ENCODE data around the gene FLT3LG. TPM values are rescaled to one million over a fixed set of nuclear protein-coding genes. Genes with fewer than 3 reads are reported as not detected.

FLT3LG gene, protein sequence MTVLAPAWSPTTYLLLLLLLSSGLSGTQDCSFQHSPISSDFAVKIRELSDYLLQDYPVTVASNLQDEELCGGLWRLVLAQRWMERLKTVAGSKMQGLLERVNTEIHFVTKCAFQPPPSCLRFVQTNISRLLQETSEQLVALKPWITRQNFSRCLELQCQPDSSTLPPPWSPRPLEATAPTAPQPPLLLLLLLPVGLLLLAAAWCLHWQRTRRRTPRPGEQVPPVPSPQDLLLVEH
- total RNA-seq (2021) (5.1 and 5.3 TPM in 2 replicates), Bru-seq, nascent RNA (percentile 30 among the genes with signal in this experiment), BruChase-seq, experiment 1, labeled RNA remaining after a 2-hour chase (percentile 20 among the genes with signal in this experiment), BruChase-seq, experiment 2, labeled RNA remaining after a 6-hour chase (percentile 46 among the genes with signal in this experiment)
- long read RNA-seq, partial matches to known transcripts = 1 of 4 reads
- long read RNA-seq, other reads (novel, unspliced or antisense) = 1 of 4 reads

DNA sequence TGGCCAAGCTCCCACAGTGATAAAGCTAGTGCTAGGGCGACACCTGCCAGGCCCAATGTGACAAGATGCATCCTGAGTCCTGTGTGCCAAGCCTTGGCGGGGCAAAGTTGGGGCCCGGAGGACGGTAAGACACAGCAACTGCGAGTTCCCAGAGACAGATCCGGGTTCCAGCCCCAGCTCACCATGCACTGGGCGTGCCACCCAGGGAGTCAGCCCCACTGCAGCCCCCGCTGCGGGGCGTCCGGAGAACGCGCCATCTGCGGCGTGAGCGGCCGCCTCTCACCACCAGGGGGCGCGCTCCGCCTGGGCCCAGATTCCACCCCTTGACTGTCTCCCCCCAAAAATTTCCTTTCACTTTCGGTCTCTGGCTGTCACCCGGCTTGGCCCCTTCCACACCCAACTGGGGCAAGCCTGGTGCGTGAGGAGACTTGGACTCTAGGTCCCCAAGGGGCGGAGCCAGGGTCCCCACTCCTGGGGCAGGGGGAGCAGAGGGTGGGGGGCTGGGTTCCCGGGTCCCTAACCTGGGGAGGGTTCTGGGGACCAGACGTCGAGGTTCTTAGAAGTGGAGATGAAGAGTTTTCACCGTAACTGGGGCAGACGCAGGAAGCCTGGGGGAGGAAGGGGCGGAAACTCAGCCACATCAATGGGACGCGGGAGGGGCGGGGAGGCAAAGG, at the start of gene FLT3LG:
Gene FLT3LG (plus strand): TSS at position 348 of the 674 bp plus-strand sequence. CDS start 425 bp downstream, outside the sequence.
- no peak within 1 kb of the TSS for H3K27ac ChIP-seq
- POLR2A ChIA-PET (ENCODE audit: unreplicated experiment) = interaction anchor here (0.6 to 0.7 kb wide), 2 partner anchors 12 to 322 kb away, joined by 3 read pairs; no protein-coding TSS in a partner anchor

DNA sequence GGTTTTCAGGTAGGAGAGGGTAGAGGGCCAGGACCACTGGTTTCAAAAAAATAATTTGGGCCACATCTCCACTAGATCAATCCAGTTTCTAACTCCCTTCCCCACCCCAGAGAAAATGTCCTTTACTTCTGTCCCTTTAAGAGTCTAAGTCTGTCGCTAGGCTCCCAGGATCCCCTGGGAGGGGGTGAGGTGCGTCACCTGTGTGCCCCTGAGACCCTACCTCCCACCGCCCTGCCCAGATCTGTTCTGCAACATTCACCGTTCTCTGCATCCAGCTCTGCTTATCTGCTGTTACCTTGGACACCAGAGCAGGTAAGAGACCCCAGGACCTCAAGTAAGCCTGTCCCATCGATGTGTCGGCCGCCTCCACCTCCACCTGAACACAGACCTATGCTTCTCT, 48.8 kb upstream of the FLT3LG start, which contains the start of gene GFY:
Gene GFY (plus strand): TSS at position 211 of the 400 bp plus-strand sequence. CDS start 1,043 bp downstream, outside the sequence.
- Histone ChIP-seq H3F3A (ENCODE audit: insufficient read depth, low read depth) (no peaks in the 10 kb centered on the region), H3K4me2 (no peak within 1 kb of the TSS), H3K36me3 (ENCODE audit: low read depth) (no peaks in the 10 kb centered on the region), H3K4me1 (replicated peaks; ENCODE audit: insufficient read depth) (no peaks in the 10 kb centered on the region), H3K79me2 (ENCODE audit: low read depth) (no peaks in the 10 kb centered on the region), H3K9me2 (ENCODE audit: insufficient read depth) (no peaks in the 10 kb centered on the region), H4K20me1 (ENCODE audit: insufficient read depth) (no peaks in the 10 kb centered on the region), H3K9me3 (ENCODE audit: insufficient read depth, low read depth) (no peaks in the 10 kb centered on the region), H3K27ac (no peak within 1 kb of the TSS), H3K27me3 (ENCODE audit: insufficient read depth, low read depth) (peaks cover 98% of the 10 kb centered on the region), H2AFZ (no peak within 1 kb of the TSS), H3K4me3 (no peak within 1 kb of the TSS)
- ChIA-PET CTCF (interaction anchor here (0.6 to 0.7 kb wide), 4 partner anchors 18 to 121 kb away, joined by 4 to 5 read pairs (median 4); no protein-coding TSS in a partner anchor), POLR2A (ENCODE audit: unreplicated experiment) (interaction anchor here (0.6 kb wide), 2 partner anchors 9 to 1444 kb away, joined by 3 to 4 read pairs; no protein-coding TSS in a partner anchor)
- intact Hi-C loops (cut with micrococcal nuclease; ENCODE audit: unreplicated experiment) = no loop called here
- no peak for TF ChIP-seq EZH2 (IDR thresholded peaks at IDR 0.05; ENCODE audit: low read depth)
- TF ChIP-seq, protein P1, sequence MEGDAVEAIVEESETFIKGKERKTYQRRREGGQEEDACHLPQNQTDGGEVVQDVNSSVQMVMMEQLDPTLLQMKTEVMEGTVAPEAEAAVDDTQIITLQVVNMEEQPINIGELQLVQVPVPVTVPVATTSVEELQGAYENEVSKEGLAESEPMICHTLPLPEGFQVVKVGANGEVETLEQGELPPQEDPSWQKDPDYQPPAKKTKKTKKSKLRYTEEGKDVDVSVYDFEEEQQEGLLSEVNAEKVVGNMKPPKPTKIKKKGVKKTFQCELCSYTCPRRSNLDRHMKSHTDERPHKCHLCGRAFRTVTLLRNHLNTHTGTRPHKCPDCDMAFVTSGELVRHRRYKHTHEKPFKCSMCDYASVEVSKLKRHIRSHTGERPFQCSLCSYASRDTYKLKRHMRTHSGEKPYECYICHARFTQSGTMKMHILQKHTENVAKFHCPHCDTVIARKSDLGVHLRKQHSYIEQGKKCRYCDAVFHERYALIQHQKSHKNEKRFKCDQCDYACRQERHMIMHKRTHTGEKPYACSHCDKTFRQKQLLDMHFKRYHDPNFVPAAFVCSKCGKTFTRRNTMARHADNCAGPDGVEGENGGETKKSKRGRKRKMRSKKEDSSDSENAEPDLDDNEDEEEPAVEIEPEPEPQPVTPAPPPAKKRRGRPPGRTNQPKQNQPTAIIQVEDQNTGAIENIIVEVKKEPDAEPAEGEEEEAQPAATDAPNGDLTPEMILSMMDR (conservative IDR thresholded peaks at IDR 0.05) = no peak
- no TSS peak for BruUV-seq (replicated peaks)
- no peak for DNase-seq

More for the DNA sequence above, at the start of gene FLT3LG:
- Histone ChIP-seq H3F3A (ENCODE audit: insufficient read depth, low read depth) (peaks cover 34% of the 10 kb centered on the region), H3K4me1 (replicated peaks; ENCODE audit: insufficient read depth) (0 out of 2 replicates have a peak, but pooled peaks cover 3% of the 10 kb centered on the region), H3K9me2 (ENCODE audit: insufficient read depth) (no peaks in the 10 kb centered on the region), H3K4me2 (peak within 1 kb of the TSS; percentile 94), H3K79me2 (ENCODE audit: low read depth) (no peaks in the 10 kb centered on the region), H4K20me1 (ENCODE audit: insufficient read depth) (no peaks in the 10 kb centered on the region), H2AFZ (peak within 1 kb of the TSS; percentile 98), H3K9me3 (ENCODE audit: insufficient read depth, low read depth) (no peaks in the 10 kb centered on the region), H3K27me3 (ENCODE audit: insufficient read depth, low read depth) (0 out of 2 replicates have a peak, but pooled peaks cover 4% of the 10 kb centered on the region), H3K4me3 (peak within 1 kb of the TSS; percentile 98), H3K36me3 (ENCODE audit: low read depth) (no peaks in the 10 kb centered on the region)
- intact Hi-C loops (cut with micrococcal nuclease; ENCODE audit: unreplicated experiment) = no loop called here
- peak; percentile 60 to 79 for DNase-seq
- CTCF ChIA-PET = no interaction called here
- TF ChIP-seq, protein P1 (conservative IDR thresholded peaks at IDR 0.05) = peak; percentile 99
- no peak for TF ChIP-seq EZH2 (IDR thresholded peaks at IDR 0.05; ENCODE audit: low read depth)
- no TSS peak for BruUV-seq (replicated peaks)

DNA sequence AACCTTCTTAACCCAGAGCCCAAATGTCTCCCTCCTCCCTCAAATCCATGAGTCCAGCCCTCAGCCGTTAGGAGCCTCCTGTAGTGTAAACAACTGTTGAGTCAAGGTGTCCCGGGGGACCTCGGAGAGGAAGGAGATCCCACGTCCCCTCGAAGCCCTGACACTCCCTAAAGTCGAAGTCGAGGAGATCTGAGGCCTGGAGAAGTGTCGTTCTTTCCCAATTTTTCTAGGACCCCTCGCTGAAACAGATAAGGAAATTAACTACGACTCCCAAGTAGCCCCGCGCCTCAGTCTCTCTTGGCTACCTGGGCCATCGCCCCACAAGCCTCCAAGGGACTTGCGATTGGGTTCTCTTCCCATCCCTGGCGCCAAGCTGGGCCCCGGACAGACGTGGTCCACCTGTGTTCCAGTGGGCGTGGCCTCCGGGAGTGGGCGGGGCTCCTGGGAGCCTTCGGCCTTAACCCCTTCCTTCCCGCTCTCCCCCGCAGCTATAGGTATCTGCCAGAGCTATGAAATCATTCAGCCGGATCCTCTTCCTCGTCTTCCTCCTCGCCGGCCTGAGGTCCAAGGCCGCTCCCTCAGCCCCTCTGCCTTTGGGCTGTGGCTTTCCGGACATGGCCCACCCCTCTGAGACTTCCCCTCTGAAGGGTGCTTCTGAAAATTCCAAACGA, 48.0 kb upstream of the FLT3LG start:
- no peaks in the 10 kb centered on the region for H3K36me3 ChIP-seq (ENCODE audit: low read depth)
- intact Hi-C loops (cut with micrococcal nuclease; ENCODE audit: unreplicated experiment) = no loop called here
- ChIA-PET CTCF (interaction anchor here (0.6 kb wide), 1 partner anchor 120 kb away, joined by 5 read pairs; no protein-coding TSS in a partner anchor), POLR2A (ENCODE audit: unreplicated experiment) (interaction anchor here (0.6 kb wide), 1 partner anchor 10 kb away, joined by 4 read pairs; no protein-coding TSS in a partner anchor)
- H3K4me2 ChIP-seq = no peak overlapping the region
- no peaks in the 10 kb centered on the region for H3F3A ChIP-seq (ENCODE audit: insufficient read depth, low read depth)
- H3K27me3 ChIP-seq (ENCODE audit: insufficient read depth, low read depth) = peaks cover 97% of the 10 kb centered on the region
- no peaks in the 10 kb centered on the region for H3K79me2 ChIP-seq (ENCODE audit: low read depth)
- H3K27ac ChIP-seq = no peak overlapping the region
- TF ChIP-seq EZH2 (IDR thresholded peaks at IDR 0.05; ENCODE audit: low read depth) = no peak
- TF ChIP-seq, protein P1 (conservative IDR thresholded peaks at IDR 0.05) = no peak
- no peaks in the 10 kb centered on the region for H3K9me2 ChIP-seq (ENCODE audit: insufficient read depth)
- peak in 1 of 2 experiments; percentile 27 for DNase-seq
- H3K4me3 ChIP-seq = no peak overlapping the region
- H4K20me1 ChIP-seq (ENCODE audit: insufficient read depth) = no peaks in the 10 kb centered on the region
- H3K9me3 ChIP-seq (ENCODE audit: insufficient read depth, low read depth) = no peaks in the 10 kb centered on the region
- no peak overlapping the region for H2AFZ ChIP-seq
- BruUV-seq (replicated peaks) = no TSS peak
- H3K4me1 ChIP-seq (replicated peaks; ENCODE audit: insufficient read depth) = no peaks in the 10 kb centered on the region
